ENCODE measurements around the gene RFFL. TPM values are rescaled to one million over a fixed set of nuclear protein-coding genes. Genes with fewer than 3 reads are reported as not detected.

The RFFL gene
- total RNA-seq, 1 experiment from 2014 or later = 40.3 TPM

DNA sequence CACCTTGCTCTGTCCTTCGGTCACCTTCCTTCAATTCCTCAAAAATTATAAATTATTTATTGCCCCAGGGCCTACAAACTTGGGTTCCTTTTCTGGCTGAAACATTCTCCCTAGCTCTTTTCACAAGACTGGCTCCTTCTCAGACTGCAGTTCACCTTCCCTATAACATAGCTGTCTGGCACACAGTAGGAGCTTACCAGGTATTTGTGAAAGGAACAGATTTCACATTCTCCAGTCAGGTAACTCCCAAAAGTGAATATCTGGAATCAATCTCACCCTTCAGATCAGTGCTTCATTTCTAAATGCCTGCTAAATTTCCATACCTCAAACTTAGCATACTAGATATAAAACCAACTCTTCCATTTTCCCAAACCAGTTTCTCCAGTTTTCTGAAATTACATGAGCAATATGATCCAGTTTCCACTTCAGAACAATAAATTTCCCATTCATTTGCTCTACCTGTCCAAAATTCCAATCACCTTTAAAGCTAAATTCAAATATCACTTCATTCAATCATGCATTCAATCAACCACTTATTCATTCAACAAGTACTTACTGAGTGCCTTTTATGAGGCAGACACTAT is 6.1 kb downstream of the RFFL start:
- Histone ChIP-seq H2AFZ (ENCODE audit: low read depth, low read length, poor library complexity, severe bottlenecking) (no peak overlapping the region), H3K79me2 (ENCODE audit: insufficient read depth, low read length) (peaks cover 26% of the 10 kb centered on the region), H3K9me3 (ENCODE audit: control insufficient read depth in 1 of 2, insufficient read depth in 1 of 2, low read depth in 1 of 2, low read length in 2 of 2) (no peaks in the 10 kb centered on the region), H3K4me1 (ENCODE audit: control insufficient read depth in 1 of 2, insufficient read depth in 2 of 2, low read length in 2 of 2) (peaks cover 18 to 23% of the 10 kb centered on the region in 2 experiments), H3K4me3 (replicated peaks in 1 of 2; ENCODE audit: low read depth in 1 of 2, low read length in 2 of 2) (no peak overlapping the region), H4K20me1 (ENCODE audit: insufficient read depth) (no peaks in the 10 kb centered on the region), H3K4me2 (ENCODE audit: low read length) (peak overlapping the region; percentile 21), H3K27ac (ENCODE audit: low read depth, low read length) (no peak overlapping the region), H3K27me3 (ENCODE audit: insufficient read depth, low read length) (no peaks in the 10 kb centered on the region), H3K9me2 (ENCODE audit: insufficient read depth) (no peaks in the 10 kb centered on the region), H3K9ac (ENCODE audit: low read length) (no peak overlapping the region), H3K36me3 (ENCODE audit: control insufficient read depth in 1 of 2, insufficient read depth in 2 of 2, low read length in 2 of 2) (0 out of 4 replicates have a peak, but pooled peaks cover 0 to 2% of the 10 kb centered on the region in 2 experiments)
- no TSS peak for BruUV-seq (replicated peaks)
- RAD21 ChIA-PET (ENCODE audit: low non-redundant PET in 1 of 2, low total read pairs in 2 of 2, uncharacterized antibody in 2 of 2, unreplicated experiment in 2 of 2) = no interaction called here
- no peak for DNase-seq (ENCODE audit: low read depth, low spot score)
- POLR2A ChIA-PET = no interaction called here
- no peak for ATAC-seq
- TF ChIP-seq MAX (IDR thresholded peaks at IDR 0.05) (no peak), CEBPB (IDR thresholded peaks at IDR 0.05; ENCODE audit: low read depth) (no peak), JUND (IDR thresholded peaks at IDR 0.05) (no peak), POLR2A (IDR thresholded peaks at IDR 0.05; ENCODE audit: borderline replicate concordance, extremely low read depth, insufficient read depth, insufficient read length) (no peak), FOSL1 (IDR thresholded peaks at IDR 0.05; ENCODE audit: low read depth) (no peak), SRF (IDR thresholded peaks at IDR 0.05; ENCODE audit: low read depth) (no peak), ELF1 (IDR thresholded peaks at IDR 0.05; ENCODE audit: borderline replicate concordance, low read depth) (no peak)
- TF ChIP-seq, protein P1, sequence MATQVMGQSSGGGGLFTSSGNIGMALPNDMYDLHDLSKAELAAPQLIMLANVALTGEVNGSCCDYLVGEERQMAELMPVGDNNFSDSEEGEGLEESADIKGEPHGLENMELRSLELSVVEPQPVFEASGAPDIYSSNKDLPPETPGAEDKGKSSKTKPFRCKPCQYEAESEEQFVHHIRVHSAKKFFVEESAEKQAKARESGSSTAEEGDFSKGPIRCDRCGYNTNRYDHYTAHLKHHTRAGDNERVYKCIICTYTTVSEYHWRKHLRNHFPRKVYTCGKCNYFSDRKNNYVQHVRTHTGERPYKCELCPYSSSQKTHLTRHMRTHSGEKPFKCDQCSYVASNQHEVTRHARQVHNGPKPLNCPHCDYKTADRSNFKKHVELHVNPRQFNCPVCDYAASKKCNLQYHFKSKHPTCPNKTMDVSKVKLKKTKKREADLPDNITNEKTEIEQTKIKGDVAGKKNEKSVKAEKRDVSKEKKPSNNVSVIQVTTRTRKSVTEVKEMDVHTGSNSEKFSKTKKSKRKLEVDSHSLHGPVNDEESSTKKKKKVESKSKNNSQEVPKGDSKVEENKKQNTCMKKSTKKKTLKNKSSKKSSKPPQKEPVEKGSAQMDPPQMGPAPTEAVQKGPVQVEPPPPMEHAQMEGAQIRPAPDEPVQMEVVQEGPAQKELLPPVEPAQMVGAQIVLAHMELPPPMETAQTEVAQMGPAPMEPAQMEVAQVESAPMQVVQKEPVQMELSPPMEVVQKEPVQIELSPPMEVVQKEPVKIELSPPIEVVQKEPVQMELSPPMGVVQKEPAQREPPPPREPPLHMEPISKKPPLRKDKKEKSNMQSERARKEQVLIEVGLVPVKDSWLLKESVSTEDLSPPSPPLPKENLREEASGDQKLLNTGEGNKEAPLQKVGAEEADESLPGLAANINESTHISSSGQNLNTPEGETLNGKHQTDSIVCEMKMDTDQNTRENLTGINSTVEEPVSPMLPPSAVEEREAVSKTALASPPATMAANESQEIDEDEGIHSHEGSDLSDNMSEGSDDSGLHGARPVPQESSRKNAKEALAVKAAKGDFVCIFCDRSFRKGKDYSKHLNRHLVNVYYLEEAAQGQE (IDR thresholded peaks at IDR 0.05; ENCODE audit: low read depth) = no peak
- CTCF ChIA-PET = no interaction called here
- intact Hi-C loops (cut with micrococcal nuclease) = no loop called here

Measured in HCT116 (cell line).